GM19193 (cell line): ENCODE measurements around the gene DDAH1.

Source experiments
- POLR2A ChIP-seq: IDR thresholded peaks from 4 replicates; pipeline ENCODE4 v1.6.1; 2011; ENCODE audit not compliant: insufficient read depth, insufficient read length; ENCODE audit errors: extremely low read depth

Gene DDAH1

DNA sequence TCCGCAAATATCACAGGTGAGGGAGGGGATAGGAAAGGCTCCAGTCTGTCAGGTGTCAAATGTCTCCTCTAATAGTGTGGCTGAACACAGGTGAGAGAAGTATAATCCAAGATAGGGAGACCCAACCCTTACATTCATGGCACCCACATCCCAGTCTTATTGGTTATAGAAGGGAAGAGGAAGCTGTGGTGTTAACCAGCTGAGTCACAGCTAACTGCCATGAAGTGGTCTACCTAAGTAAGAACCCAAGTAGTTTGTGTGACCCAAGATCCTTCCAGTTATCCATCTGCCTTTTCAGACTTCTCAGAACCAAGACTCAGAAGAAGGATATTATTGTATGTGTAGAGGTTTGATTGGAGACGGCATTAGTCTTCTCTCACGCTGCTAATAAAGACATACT lies 37.1 kb downstream of the DDAH1 start:
- TF ChIP-seq POLR2A, result no peak

DNA sequence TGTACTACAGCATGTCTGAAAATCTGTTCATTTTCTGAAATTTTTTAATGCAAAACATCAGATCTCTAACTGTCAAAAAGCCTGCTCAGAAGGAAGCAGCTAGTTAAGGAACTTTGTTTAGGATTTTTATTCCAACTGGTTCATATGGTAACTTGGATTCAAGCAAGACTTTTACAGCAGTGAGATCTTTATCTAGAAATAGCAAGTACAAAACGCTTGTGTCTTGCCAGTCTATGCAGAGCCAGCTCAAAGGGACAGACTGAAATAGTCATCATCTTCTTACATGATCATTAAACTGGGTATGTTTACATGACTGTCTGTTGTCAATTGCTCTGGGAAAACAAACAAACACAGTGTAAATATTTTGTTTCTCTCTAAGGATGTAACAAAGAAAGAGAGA lies 37.6 kb downstream of the DDAH1 start:
- TF ChIP-seq POLR2A, result no peak

DNA sequence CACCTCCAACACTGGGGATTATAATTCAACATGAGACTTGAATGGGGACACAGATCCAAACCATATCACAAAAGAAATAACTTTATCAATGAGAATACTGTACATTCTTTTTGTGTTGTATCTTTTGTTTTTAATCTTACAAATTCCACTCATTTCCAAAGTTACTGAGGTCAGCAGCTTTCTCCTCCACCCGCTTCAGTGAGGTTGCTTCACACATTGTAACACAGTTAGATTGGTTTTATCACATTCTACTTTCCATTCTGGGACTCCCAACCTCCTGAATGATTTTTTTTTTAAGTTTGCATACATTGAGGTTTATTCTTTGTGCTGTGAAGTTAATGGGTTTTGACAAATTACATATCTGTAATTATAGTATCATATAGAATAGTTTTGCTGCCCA lies 43.8 kb downstream of the DDAH1 start:
- no peak for TF ChIP-seq POLR2A

DNA sequence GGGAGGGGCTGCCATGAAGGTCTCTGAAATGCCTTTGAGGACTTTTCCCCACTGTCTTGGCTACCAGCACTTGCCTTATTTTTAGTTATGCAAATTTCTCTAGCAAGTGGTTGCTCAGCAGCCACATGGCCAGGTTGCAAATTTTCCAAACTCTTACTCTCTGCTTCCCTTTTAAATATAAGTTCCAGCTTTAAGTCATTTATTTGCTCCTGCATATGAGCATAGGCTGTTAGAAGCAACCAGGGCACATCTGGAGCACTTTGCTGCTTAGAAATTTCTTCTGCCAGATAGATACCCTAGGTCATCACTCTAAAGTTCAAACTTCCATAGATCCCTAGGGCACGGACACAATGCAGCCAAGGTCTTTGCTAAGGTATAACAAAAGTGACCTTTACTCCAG lies 44.8 kb downstream of the DDAH1 start:
- no peak for TF ChIP-seq POLR2A

DNA sequence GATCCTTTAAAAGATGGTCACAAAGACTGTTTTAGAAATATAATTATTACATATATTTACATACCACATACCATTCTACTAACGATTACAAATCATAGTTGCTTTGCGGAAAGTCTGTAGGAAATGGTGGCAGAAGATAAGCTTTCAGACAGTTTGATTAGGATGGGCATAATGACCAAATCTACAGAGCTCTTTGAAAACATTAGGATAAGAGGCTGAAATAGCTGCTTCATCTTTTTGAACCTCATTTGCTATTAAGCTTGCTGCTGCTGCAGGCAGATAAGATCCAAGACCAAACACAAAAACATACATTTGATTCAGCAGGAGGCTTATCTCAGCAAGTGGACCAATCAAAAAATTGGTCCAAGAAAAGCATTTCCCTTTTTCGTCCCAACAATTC lies 47.1 kb downstream of the DDAH1 start:
- no peak for TF ChIP-seq POLR2A

DNA sequence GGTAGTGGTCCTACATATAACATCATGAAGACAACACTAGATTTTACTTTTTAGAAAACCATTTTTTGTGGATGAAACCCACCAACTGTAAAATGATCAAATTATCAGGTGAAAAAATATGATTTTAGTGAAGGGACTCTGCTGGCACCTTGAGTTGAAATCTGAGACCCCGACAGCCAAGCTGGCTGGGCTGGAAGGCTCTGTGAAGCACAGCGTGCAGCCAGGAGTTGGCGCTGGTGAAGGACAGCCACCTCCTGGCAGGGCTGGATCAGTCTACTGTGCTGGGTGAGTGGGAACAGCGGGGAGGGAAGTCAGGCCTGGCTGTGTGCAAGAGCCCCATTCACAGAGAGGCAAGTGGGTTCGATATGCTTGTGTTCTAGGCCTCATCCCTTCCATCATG lies 47.9 kb downstream of the DDAH1 start:
- no peak for TF ChIP-seq POLR2A

DNA sequence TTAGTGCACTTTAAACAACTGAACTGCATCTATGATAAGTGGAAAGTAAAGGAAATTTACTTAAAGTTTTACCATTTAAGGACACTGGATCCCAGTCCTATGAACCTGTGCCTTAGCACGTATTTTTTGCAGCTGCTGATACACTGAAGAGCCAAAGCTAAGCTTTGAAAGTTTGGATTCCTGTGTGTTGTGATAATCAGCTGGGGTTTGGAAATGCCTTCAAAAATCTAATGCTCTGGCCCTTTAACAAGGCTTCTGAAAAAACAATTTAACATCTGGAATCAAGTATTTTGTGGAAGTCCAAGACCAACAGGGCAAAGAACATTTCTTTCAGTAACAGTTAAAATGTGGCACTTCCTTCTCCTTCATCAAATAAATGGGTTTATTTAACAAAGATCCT lies 51.8 kb downstream of the DDAH1 start:
- TF ChIP-seq POLR2A, result no peak

DNA sequence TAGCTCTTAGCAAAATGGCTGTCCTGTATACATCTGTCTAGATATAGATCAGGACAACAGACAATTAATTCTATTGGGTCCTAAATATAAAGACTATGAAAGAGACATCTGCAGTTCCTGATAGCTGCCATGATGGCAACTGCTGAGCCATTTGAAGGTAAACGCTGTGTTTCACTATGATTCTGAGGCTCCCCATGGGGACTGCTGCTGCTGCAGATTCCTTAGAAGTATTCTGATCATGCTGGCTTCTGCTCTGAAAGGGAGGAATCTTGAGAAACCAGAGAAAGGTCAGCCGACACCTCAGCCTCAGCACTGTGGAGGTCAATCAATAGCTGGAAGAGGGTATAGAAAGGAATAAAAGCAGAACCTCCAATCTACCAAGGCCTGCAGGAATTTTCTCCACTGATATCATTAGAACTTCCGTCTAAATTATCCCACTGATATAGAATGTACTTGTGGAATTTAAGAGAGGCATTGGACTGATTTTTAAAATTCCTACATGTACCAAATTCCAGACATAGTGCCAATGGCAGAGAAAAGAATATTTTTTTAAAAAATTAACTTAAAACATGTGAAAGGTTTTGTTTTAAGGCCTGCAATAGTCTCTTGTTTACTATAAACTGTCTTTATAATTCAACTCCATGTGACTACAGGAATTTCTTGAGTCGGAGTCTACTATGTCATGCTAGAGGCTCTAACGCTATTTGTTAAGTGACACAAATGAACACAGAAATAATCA lies 53.2 kb downstream of the DDAH1 start:
- no peak for TF ChIP-seq POLR2A

DNA sequence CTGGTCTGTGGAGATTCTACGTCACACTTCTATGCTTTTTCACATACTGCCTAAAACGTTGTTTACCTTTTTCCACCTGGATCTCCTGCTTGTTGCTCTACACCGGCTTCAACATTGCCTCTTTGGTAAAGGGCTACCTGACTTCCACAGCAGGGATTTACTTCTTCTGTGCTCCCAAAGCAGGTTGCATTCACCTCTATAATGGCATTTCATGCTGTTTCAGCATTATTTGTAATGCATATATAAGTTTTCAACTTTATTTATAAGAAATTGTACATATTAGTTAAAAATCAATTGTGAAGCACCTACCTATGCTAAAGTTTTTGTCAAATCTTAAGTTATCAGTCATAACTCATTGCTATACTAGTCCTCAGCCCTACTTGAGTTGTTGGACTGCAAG lies 55.4 kb downstream of the DDAH1 start:
- no peak for TF ChIP-seq POLR2A

DNA sequence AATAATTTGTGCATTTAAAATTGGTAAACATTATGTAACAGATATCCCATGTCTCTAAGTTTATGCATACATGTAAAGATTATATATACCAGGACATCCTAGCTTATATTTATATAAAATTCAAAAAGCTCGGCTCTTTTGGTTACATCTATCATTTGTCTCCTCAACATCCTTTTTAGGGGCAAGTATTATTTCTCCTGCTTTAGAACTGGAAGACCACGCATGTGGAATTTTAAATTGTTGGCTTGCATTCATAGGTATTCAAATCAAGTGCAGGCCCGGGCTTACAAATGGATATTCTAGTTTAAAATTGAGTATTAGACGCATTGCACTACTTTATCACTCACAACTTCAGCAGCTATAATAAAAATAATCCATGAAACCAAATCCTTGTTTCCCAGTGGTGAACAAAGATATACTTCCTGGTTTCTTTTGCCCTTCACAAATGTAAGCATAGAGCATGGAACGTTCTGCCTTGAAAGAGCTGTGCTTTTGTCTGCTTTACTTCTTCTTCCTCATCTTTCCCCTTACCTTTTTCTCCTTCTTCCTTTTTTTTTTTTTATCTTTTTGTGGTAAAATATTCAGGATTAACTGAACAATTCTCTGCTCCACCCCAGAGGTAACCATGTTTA lies 57.1 kb downstream of the DDAH1 start:
- TF ChIP-seq POLR2A, result no peak

DNA sequence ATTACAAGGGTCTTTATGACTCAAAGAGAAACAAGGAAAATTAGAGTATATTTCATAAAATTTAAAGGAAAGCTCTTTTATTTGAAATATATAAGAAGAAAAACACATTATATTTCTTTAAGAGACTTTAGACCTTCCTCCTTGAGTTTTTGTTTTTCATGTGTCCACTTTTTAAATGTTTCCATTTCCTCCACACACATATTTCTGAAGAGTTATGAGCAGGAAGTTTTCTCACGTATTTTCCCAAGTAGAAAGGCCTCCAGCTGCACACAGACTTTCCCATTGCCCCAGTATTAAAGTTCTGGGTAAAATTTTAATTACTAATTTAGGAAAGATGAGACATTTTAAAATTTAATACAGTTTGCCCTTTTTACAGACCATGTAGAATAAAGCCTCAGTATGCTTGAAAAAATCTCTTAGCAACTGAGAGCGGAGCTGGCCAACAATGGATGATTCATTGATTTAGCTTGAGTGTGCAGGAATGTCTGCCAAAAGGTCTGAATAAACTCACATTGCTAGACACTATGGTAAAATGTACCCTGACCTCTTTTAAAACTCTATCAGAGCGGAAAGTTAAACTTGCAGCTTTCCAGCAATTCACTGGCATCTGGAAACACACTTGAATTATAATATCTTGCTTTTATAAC lies 57.9 kb downstream of the DDAH1 start:
- no peak for TF ChIP-seq POLR2A

DNA sequence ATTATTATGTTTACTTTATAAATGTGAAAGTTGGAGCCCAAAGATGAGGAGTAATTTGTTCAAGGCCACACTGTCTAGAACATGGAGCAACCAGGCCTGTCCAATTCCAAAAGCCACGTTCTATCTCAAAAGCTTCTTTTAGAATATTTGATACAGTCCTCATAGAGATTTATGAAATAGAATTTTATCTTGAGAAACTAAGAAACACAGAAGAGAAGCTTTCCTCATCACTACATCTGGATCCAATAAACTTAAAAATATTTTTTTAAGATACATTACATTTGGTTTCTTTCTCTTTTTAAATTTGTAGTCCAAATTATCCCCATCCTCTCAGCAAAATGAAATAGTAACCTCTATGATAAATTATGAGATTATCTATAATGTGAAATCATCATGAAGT lies 58.9 kb downstream of the DDAH1 start:
- no peak for TF ChIP-seq POLR2A

DNA sequence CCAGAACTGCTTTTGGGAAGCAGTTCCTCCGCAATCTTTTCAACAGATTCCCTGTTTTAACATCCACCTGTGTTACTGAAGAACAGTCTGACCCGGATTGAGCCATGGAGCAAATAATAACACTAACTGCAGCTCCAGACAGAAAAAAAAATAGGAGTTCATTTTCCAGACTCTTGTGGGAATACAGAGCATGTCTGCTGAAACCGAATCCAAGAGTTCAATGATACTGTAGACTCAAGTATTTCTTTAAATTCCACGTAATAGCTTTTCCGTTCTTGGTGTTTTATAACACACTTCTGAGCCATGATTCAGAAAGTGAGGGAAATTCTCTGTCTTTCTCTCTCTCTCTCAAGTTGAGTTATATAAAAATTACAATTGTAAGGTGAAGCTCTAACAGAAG lies 60.6 kb downstream of the DDAH1 start:
- TF ChIP-seq POLR2A, result no peak

DNA sequence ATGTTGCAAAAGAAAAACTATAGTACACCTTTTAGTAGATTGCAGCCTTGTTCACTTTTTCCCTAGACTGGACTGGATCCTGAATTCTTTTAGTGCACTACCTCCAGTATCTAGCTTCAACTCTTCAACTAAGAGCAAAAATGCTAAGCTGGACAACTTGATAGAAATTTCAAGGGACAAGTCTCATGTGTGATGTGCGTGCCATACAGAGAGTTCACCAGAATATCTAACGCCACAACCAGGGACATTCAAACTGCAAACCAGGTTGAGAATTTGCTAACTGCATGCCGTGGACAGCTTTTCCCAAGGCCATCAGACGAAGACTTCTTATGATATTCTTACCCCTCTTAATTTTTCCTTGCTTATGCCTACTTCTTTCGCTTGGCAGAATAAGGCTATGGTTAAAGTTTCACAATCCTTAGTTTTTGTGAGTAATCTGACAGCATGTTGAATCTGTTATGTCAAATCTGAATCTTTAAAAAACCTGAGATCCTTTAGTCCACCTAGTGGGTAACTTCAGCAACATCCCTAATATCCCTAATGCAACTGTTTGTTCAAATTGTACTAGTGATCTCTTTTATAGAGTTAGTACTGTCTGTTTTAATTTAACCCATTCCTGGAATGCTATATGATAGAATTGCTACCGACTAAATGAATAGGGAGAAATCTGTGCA lies 66.4 kb downstream of the DDAH1 start:
- no peak for TF ChIP-seq POLR2A

DNA sequence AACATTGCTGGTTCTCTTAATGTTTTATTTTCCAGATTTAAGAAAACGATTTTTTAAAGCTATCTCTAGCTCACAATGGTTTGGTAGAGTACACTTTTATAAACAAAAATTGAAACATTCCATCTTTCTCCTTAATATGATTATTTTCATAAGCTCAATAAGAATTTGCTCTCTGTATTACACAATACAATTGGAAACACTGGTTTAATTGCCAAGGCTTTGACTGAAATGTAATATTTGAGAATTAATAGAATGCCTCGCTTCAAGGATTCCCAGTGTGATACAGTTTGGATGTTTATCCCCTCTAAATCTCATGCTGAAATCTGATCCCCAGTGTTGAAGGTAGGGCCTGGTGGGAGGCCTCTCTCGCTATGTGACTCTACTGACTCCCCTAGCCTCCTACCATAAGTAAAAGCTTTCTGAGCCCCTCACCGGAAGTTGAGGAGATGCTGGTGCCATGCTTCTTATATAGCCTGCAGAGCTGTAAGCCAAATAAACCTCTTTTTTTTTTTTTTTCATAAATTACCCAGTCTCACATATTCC lies 67.4 kb downstream of the DDAH1 start:
- no peak for TF ChIP-seq POLR2A

DNA sequence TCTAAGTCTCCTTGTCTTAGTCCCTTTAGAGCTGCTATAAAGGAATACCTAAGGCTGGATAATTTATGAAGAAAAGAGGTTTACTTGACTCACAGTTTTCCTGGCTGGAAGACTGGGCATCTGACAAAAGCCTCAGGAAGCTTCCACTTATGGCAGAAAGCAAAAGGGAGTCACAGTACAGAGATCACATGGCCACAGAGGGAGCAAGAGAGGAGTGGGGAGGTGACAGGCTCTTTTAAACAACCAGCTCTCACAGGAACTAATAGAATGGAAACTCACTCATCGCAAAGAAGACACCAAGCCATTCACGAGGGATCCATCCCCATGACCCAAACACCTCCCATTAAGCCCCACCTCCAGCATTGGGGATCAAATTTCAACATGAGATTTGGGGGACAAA lies 68.8 kb downstream of the DDAH1 start:
- TF ChIP-seq POLR2A, result no peak

DNA sequence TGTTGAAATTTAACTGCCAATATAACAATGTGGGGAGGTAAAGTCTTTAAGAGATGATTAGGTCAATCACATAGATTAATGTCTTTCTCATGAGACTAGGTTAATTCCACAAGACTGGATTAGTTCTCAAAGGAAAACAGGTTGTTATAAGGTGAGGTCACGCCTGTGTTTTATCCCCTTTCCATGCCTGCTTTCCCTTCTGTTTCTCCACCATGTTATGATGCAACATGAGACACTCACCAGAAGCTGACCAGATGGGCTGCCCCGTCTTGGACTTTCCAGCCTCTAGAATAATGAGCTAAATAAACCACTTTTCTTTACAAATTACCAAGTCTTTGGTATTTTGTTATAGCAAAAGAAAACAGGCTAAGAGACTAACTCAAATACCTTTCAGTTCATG lies 70.8 kb downstream of the DDAH1 start:
- TF ChIP-seq POLR2A, result no peak
